Liver (tissue), 2 donors: ENCODE data around the gene HOXD11.

Source experiments
- FOXA1 ChIP-seq: IDR thresholded peaks from 2 replicates; pipeline ENCODE4 v1.6.1; 2016; ENCODE audit warnings: antibody characterized with exemption
- TF ChIP-seq, protein P1 (sequence below): fragments of 150-350 bp; IDR thresholded peaks from 2 replicates; pipeline ENCODE4 v1.5.1; 2017; ENCODE audit warnings: improper control_type of control experiment, low read depth, low read length; ENCODE audit not compliant: missing input control
- TF ChIP-seq, protein P2 (sequence below): IDR thresholded peaks from 2 replicates; pipeline ENCODE4 v1.6.1; 2016; ENCODE audit warnings: antibody characterized with exemption
- donor health status: healthy.

DNA sequence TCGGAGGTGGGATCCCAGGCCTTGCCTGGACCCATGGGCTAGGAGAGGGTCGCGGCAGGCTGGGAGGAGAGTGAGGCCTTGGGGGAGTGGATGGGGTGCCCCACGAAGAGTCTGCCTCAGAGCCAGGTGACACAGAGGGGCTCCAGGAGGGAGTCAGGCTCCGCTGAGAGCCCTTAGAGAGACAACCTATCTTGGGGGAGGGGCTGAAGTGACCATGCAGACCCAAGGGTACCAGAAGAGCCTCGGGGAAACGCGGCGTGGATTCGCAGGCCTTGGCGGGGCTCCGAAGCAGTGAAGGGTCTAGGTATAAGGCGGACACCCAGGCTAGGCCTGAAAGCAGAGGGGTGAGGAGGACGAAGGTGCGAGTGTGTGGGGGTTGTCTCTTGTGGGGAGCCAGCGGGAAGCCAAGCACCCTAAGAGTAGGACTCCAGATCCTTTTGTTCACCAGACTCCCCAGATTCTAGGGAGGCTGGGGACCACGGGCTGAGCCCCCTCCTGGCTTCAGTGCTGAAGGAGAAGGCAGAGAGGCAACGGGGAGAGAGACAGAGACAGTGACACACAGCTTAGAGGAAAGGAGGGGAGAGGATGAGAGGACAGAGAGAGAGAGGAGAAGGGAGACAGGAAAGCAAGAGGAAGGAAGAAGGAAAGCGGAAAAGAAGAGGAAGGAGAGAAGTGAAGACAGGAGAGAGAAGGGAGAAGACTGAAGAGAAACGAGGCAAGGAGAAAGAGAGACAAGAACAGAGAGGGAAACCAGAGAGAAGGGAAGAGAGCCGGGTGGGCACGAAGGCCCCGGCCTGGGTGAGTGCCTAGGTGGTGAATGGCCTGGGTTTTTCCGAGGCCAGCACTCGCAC, 1.1 kb upstream of the HOXD11 start:
- TF ChIP-seq, protein P1, sequence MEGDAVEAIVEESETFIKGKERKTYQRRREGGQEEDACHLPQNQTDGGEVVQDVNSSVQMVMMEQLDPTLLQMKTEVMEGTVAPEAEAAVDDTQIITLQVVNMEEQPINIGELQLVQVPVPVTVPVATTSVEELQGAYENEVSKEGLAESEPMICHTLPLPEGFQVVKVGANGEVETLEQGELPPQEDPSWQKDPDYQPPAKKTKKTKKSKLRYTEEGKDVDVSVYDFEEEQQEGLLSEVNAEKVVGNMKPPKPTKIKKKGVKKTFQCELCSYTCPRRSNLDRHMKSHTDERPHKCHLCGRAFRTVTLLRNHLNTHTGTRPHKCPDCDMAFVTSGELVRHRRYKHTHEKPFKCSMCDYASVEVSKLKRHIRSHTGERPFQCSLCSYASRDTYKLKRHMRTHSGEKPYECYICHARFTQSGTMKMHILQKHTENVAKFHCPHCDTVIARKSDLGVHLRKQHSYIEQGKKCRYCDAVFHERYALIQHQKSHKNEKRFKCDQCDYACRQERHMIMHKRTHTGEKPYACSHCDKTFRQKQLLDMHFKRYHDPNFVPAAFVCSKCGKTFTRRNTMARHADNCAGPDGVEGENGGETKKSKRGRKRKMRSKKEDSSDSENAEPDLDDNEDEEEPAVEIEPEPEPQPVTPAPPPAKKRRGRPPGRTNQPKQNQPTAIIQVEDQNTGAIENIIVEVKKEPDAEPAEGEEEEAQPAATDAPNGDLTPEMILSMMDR: no peak
- TF ChIP-seq FOXA1: no peak
- TF ChIP-seq, protein P2, sequence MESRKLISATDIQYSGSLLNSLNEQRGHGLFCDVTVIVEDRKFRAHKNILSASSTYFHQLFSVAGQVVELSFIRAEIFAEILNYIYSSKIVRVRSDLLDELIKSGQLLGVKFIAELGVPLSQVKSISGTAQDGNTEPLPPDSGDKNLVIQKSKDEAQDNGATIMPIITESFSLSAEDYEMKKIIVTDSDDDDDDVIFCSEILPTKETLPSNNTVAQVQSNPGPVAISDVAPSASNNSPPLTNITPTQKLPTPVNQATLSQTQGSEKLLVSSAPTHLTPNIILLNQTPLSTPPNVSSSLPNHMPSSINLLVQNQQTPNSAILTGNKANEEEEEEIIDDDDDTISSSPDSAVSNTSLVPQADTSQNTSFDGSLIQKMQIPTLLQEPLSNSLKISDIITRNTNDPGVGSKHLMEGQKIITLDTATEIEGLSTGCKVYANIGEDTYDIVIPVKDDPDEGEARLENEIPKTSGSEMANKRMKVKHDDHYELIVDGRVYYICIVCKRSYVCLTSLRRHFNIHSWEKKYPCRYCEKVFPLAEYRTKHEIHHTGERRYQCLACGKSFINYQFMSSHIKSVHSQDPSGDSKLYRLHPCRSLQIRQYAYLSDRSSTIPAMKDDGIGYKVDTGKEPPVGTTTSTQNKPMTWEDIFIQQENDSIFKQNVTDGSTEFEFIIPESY: no peak
